HG03175 (cell line): ENCODE results near the gene NATD1.
"Not testable (repeated sequence)": the region's sequence is repeated elsewhere in the genome, so short reads cannot be mapped to it uniquely, and the experiment has no call there.

ENCODE experiments used
- ATAC-seq: cut with Tn5 transposase; IDR thresholded peaks from one replicate; pipeline ENCODE4 v1.9.1; 2021; ENCODE audit warnings: mild to moderate bottlenecking, moderate library complexity; ENCODE audit not compliant: unreplicated experiment

NATD1 gene

DNA sequence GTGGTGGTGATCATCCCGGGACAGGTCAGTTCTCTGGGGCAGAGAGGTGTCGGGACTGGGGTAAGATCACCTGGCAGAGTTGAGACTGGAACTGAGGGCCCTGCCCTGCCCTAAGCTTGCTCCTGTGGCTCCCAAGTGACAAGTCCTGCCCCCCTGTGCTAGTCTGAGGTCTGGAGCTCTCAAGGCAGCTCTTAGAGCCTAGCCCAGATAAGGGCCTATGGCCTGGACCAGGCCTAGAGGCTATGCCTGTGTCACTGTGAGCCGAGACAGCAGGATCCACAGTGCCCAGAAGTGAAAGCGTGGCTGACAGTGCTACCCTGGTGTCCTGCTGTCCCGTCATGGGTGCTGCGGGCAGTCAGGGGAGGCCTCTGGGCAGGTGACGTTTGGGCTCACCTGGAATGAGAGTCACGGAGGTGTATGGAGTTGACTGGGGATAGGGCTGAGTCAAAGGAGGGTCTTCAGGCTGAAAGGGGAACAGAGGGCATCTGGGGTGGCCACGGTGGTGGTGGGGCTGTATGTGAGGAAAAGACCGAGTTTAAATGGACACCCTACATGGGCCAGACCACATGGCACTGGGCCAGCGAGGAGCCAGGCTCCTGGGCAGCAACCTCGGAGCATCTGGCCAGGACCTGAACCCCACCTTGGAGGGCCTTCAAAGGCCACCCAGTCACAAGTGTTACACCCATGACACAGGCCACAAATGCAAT lies 5.5 kb downstream of the NATD1 start:
- no peak for ATAC-seq

- no peak for ATAC-seq
These were observed 6.5 kb downstream of the NATD1 start for GRCh38 chr17:21246698-21247097.

GRCh38 chr17:21245639-21246084 lies 7.5 kb downstream of the NATD1 start:
- ATAC-seq, result no peak

DNA sequence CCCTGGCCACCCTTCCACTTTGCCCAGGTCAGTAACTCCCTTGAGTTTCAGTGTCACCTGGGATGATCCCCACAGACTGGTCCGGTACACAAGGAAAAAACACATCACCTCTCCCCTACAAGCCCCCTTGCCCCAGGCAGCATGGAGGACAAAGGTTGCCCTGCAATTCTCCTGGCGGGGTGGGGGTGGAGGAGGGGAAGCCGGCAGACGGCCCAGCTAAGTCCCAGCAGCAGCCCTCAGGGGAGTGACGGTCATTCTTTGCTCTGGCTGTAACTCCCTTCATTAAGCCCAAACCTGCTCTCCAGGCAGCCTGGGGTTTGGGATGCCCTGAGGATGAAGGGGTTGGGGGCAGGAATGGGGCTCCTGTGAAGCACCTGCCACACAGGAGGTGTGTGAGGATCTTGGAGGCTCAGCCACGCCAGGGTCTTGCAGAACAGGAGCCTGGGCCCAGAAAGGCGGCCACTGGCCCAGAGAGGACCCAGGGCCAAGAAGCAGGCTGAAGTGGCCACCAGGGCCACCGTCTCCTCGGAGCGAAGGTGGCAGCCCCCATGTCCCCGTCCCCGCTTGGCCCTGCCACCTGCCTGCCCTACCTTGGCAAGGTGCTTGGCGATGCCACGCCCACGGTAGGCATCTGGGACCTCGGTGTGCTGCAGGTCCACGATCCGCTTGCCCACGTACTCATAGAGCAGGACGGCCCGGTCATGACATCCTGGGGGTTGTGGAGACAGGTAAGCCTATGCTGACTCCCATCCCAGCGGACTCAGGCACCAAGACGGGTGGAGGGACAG lies 9.5 kb downstream of the NATD1 start:
- ATAC-seq, result no peak

GRCh38 chr17:21242780-21243515 lies 10.3 kb downstream of the NATD1 start:
- no peak for ATAC-seq

DNA sequence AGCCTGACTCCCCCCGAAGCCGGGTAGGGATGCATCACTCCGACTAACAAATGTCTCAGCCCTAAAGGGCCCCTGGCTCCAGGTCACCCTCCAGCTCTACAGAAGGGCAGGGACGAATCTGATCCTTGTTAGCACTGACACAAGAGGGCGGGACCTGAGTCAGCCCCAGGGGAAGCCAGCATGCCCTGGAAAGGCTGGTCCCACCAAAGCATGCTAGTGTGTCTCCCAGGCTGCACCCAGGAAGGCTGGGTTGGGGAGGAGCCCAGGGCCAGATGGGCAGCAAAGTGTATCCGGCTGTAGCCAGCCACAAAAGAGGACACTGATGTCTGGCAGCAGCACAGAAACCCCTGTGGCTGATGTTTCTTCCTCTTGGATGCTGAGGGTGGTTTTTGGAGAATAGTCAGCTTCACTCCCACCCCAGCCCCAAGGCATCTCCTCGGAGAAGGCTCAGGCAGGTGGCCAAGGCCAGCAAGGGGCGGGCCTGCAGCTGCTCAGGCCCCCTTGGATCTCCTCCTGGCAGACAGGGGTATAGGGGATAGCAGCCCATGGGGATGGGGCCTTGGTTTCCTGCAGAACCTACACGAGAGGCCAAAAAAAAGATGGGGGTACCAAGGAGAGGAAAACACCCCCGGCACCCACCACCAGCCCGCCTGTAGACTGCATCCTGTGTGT lies 11.0 kb downstream of the NATD1 start:
- ATAC-seq, result no peak

- no peak for ATAC-seq
These were observed 11.6 kb downstream of the NATD1 start for GRCh38 chr17:21241564-21241963.

DNA sequence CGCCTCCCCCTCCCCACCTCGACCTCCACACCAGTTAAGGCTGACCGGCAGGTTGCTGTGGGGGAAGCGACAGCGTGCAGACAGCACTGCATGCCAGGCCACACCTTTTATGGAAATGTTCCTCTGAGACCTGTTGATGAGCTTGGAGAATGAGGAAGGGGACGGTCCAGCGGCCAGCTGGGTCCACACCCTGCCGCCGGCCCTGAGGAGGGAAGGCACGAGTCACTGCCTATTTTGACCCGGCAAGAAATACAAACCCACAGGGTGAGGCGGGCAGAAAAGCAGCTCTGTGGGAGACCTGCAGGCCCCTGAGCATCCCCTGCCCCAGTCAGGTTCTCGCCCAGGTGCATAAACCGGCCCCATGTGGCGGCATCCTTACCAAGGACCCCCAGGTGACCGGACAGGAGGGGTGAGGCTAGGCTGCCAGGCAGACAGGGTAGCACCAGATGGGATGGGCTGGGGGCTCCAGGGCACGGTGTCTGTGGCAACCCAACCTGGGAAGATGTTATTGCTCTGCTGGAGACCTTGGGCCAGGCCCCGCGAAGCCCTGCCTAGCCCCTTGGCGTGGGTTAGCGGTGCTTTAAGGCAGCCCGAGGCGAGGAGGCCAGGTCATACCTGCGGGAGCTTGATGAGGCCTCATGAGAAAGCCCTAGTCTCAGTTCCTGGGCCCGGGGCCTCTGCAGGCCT lies 12.7 kb downstream of the NATD1 start:
- ATAC-seq, result no peak

DNA sequence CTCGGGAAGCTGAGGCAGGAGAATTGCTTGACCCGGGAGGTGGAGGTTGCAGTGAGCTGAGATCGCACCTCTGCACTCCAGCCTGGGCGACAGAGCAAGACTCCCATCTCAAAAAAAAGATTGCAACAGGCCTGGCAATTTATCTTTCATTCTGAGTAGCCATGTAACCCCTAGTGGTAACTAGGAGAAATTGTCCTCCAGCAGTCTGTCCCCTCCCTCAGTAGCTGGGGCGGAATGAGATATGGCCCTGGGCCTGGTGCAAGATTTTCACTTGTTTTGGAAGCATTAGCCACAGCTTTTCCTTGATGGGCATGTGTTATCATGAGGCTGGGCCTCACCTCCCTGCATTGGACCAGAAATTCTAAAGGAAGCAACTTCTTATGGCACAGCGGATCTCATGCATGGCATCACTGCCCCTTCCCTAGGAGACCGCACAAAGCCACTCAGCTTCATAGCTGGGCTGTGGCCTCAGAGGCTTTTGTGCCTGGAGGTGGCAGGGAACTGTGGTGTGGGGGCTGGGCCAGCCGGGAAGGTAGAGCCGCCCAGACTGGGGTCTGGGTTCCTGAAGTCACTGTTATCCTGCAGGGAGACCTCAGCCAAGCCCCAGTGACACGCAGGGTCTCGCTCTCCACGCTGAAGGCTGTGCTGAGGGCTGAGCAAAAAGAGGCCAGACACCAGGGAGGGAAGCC lies 13.4 kb downstream of the NATD1 start:
- no peak for ATAC-seq

DNA sequence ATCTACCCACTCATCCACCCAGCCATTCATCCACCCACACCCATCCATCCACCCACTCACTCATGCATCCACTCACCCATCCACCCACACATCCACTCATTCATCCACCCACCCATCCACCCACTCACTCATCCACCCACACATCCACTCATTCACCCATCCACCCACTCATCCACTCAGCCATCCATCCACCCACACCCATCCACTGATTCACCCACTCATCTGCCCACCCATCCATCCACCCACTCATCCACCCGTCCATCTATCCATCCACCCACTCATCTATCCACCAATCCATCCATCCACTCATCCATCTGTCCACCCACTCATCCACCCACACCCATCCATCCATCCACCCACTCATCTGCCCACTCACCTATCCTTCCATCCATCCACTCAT lies 17.3 kb downstream of the NATD1 start:
- ATAC-seq, result no peak

DNA sequence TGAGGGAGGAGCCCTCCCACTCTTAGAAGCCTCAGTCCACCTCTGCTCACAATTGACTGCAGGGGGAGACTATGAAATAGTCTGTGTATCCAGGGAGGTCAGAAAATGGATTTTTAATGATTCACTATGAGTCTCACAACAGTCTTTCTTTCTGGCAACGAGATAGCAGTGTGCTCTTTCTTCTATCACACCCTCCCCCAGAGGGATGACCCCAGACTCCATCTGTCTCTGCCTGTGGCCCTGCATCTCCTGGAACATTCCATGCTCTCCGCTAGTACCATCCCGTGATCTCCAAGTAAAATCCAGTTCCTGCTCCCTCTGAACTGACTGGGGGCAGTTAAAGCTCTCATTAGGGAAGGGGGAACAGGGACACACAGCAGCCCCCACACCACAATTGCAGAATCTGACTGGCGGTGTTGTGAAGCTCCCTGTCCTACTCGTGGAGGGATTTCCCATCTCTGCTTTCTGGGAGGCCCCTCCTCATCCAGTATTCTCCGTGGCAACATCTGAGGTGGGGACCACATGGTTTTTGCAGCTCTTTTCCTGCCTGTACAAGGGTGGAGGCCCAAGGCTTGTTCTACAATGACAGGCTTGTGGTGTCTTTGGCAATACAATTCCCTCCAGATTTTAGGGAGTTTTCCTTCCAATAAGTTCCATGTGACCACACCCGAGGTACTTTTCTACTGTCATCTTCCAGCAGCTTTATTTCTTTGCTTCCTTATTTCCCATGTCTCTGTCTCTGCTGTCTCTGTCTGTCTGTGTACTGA lies 19.4 kb downstream of the NATD1 start:
- ATAC-seq, result no peak

GRCh38 chr17:21232033-21232749 lies 21.0 kb downstream of the NATD1 start:
- no peak for ATAC-seq

DNA sequence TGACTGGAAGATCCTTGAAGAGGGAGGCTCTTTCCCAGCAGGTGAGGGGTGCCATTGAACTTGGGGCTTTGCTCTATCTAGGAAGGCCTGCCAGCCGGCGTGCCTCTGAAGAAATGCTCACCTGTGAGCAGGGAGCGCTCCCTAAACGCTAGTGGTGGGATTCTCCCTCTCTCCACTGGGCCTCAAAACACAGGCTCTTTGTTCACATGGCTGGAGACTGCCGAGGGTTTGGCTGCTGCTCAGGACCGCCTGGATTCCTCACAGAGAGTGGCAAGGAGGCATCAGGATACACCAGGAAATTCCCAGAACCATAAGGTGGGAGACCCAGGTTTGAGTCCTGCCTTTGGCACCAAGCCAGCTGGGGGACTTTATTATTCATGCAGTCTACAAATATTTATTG lies 21.7 kb downstream of the NATD1 start:
- no peak for ATAC-seq

DNA sequence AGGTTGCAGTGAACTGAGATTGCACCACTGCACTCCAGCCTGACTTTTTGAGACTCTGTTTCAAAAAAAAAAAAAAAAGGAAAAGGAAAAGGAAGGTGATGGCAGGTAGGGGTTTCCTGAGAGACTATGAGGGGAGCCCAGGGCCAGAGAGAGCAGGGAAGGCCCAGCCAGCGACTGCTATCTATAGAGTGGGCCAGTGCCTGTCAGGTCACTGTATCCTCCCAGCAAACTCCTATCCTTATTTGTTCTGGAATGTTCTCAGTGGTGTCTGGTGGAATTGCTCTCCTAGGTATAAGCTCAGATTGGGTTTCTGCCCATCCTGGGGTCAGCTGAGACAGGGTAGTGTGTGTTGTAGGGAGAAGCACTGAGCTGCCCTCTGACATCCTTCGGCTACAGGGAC lies 24.4 kb downstream of the NATD1 start:
- no peak for ATAC-seq

DNA sequence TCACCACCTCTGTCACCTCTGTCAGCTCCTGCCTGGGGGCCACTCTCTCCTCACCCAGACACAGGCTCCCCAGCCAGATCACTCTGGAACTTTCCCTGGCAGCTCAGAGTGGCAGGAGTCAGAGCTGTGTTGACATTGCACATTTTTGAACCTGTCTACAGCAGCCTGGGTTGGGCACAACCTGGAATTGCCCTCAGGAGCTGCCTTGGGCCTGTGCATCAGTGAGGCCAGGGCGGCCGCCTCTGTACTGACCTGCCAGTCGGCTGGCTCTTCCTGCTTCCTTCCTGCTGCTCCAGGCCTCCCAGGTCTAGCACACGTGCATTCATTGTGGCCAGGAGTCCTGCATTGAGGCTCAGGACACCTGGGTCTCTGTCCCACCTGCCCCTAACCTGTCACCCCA lies 25.1 kb downstream of the NATD1 start:
- ATAC-seq, result no peak

GRCh38 chr17:21227277-21227676 lies 25.9 kb downstream of the NATD1 start:
- ATAC-seq, result not testable (repeated sequence)

DNA sequence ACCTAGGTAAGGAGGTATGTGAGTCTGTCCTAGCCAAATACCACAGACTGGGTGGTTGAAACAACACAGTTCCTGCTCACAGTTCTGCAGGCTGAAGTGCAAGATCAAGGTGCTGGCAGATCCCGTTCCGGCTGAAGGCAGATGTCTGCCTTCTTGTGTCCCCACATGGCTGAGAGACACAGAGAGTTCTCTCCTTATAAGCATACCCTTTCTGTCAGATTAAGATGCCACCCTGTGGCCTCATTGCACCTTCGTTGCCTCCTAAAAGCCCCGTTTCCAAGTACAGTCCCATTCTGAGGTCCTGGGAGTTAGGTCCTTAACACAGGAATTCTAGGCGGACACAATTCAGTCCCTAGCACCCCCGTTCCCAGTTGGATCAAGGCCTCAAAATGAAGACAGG lies 30.1 kb downstream of the NATD1 start:
- no peak for ATAC-seq

GRCh38 chr17:21218831-21219380 lies 34.3 kb downstream of the NATD1 start:
- ATAC-seq, result no peak
